Right lobe of liver (tissue), 4 donors: Measurements from ENCODE around the gene KRTAP4-12.

Experiments used
- POLR2A ChIP-seq: fragments of 450-650 bp; IDR thresholded peaks from one replicate; pipeline ENCODE4 v1.6.1; 2017; ENCODE audit warnings: antibody characterized with exemption, mild to moderate bottlenecking
- TF ChIP-seq, protein P1 (sequence below), 4 donors: fragments of 200-600 bp in 3 of 4; fragments of 450-650 bp in 1 of 4; IDR thresholded peaks; one replicate each; pipeline versions ENCODE4 v1.5.1 to v1.8.0; 2016 to 2022; ENCODE audit warnings: antibody characterized with exemption in 4 of 4, mild to moderate bottlenecking in 2 of 4
- donor health status: DM: no; HTN: no; CAD: no.
- donor health status: DM: no; HTN: no; CAD: no.
- donor health status: DM: no; HTN: yes; CAD: no.

DNA sequence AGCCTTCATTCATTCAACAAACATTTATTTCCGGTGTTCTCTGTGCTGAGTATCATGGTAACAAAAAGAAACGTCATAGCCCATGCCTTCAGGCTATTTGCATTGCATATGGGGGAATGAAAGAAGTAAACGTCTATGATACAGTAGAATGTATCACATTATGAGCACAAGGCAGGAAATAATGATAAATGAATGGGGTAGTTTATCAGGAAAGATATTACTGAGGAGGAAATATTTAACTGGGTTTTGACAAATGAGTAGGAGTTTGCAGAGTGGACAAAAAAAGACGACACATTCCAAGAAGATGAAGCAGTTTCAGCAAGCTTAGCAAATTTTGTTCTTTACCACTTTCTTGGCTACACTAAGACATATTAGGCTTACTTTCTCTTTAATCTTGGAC, 41.4 kb downstream of the KRTAP4-12 start:
- TF ChIP-seq, protein P1, sequence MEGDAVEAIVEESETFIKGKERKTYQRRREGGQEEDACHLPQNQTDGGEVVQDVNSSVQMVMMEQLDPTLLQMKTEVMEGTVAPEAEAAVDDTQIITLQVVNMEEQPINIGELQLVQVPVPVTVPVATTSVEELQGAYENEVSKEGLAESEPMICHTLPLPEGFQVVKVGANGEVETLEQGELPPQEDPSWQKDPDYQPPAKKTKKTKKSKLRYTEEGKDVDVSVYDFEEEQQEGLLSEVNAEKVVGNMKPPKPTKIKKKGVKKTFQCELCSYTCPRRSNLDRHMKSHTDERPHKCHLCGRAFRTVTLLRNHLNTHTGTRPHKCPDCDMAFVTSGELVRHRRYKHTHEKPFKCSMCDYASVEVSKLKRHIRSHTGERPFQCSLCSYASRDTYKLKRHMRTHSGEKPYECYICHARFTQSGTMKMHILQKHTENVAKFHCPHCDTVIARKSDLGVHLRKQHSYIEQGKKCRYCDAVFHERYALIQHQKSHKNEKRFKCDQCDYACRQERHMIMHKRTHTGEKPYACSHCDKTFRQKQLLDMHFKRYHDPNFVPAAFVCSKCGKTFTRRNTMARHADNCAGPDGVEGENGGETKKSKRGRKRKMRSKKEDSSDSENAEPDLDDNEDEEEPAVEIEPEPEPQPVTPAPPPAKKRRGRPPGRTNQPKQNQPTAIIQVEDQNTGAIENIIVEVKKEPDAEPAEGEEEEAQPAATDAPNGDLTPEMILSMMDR (IDR thresholded peaks at IDR 0.05), result no peak
- no peak for TF ChIP-seq POLR2A
